Ovary (tissue), 3 donors: Measurements from ENCODE around the gene WDR83.

Experiments used
- POLR2A ChIP-seq: fragments of 450-650 bp; IDR thresholded peaks from one replicate; pipeline ENCODE4 v1.6.1; 2017; ENCODE audit warnings: antibody characterized with exemption, mild to moderate bottlenecking, moderate library complexity
- TF ChIP-seq, protein P1 (sequence below), 3 donors: fragments of 450-650 bp in 2 of 3; fragments of 200-600 bp in 1 of 3; IDR thresholded peaks; one replicate each; pipeline versions ENCODE4 v1.5.1 to v1.8.0; 2016 to 2022; ENCODE audit warnings: antibody characterized with exemption in 3 of 3, mild to moderate bottlenecking in 1 of 3
- donor health status: DM: no; HTN: no; CAD: no.

DNA sequence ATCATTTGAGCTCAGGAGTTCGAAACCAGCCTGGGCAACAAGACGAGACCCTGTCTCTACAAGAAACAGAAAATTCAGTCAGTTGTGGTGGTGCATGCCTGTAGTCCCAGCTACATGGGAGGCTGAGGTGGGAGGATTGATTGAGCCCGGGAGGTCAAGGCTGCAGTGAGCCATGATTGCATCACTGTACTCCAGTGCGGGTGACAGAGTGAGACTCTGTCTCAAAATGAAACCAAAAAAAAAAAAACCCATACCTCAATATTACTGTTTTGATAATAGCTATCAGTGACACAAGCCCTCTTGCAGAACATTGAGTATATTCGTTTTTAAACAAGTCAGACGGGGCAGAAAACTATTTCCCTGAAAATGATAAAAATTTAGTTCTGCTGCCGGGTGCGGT, 39.6 kb upstream of the WDR83 start:
- TF ChIP-seq, protein P1, sequence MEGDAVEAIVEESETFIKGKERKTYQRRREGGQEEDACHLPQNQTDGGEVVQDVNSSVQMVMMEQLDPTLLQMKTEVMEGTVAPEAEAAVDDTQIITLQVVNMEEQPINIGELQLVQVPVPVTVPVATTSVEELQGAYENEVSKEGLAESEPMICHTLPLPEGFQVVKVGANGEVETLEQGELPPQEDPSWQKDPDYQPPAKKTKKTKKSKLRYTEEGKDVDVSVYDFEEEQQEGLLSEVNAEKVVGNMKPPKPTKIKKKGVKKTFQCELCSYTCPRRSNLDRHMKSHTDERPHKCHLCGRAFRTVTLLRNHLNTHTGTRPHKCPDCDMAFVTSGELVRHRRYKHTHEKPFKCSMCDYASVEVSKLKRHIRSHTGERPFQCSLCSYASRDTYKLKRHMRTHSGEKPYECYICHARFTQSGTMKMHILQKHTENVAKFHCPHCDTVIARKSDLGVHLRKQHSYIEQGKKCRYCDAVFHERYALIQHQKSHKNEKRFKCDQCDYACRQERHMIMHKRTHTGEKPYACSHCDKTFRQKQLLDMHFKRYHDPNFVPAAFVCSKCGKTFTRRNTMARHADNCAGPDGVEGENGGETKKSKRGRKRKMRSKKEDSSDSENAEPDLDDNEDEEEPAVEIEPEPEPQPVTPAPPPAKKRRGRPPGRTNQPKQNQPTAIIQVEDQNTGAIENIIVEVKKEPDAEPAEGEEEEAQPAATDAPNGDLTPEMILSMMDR (IDR thresholded peaks at IDR 0.05): no peak
- no peak for TF ChIP-seq POLR2A
